Hematopoietic multipotent progenitor cell treated with erythropoietin and hydrocortisone succinate and interleukin-3 and kit ligand, for 6 days (in vitro differentiated cells): ENCODE data around the gene TMEM60.
"Not testable (repeated sequence)": the region's sequence is repeated elsewhere in the genome, so short reads cannot be mapped to it uniquely, and the experiment has no call there.

Experiments used
- DNase-seq: peaks from one replicate; pipeline ENCODE4 v3.0.0-alpha.2; 2015

TMEM60 gene

GRCh38 chr7:77798394-77799077 is at the start of gene TMEM60, which contains the start of gene PHTF2:
TMEM60 (minus strand) TSS chr7:77798434; CDS start chr7:77794373, 4,061 bp downstream.
PHTF2 (plus strand) TSS chr7:77798773.
- peak; percentile 100 for DNase-seq

GRCh38 chr7:77846317-77847092 is 48.3 kb upstream of the TMEM60 start:
- no peak for DNase-seq

- peak; percentile 18 for DNase-seq
Measured at GRCh38 chr7:77843194-77843593, 45.0 kb upstream of the TMEM60 start.

- DNase-seq = no peak
Measured at GRCh38 chr7:77839919-77840318, 41.7 kb upstream of the TMEM60 start.

GRCh38 chr7:77838929-77839491 is 40.8 kb upstream of the TMEM60 start:
- DNase-seq = no peak

- no peak for DNase-seq
Measured at GRCh38 chr7:77837966-77838365, 39.7 kb upstream of the TMEM60 start.

- DNase-seq = no peak
Measured at GRCh38 chr7:77837275-77837674, 39.0 kb upstream of the TMEM60 start.

GRCh38 chr7:77836425-77836824 is 38.2 kb upstream of the TMEM60 start:
- DNase-seq = not testable (repeated sequence)

- DNase-seq = no peak
Measured at GRCh38 chr7:77833136-77833535, 34.9 kb upstream of the TMEM60 start.

- no peak for DNase-seq
Measured at GRCh38 chr7:77831953-77832352, 33.7 kb upstream of the TMEM60 start.

GRCh38 chr7:77831481-77831880 is 33.2 kb upstream of the TMEM60 start:
- DNase-seq = no peak

GRCh38 chr7:77830649-77831355 is 32.6 kb upstream of the TMEM60 start:
- DNase-seq = no peak

GRCh38 chr7:77827999-77828398 is 29.8 kb upstream of the TMEM60 start:
- DNase-seq = peak; percentile 37

- DNase-seq = peak; percentile 30
Measured at GRCh38 chr7:77826300-77826699, 28.1 kb upstream of the TMEM60 start.

GRCh38 chr7:77825131-77825530 is 26.9 kb upstream of the TMEM60 start:
- no peak for DNase-seq

- no peak for DNase-seq
Measured at GRCh38 chr7:77824636-77825035, 26.4 kb upstream of the TMEM60 start.

- DNase-seq = no peak
Measured at GRCh38 chr7:77823787-77824186, 25.6 kb upstream of the TMEM60 start.

- DNase-seq = peak; percentile 74
Measured at GRCh38 chr7:77822269-77822668, 24.0 kb upstream of the TMEM60 start.

GRCh38 chr7:77820967-77821366 is 22.7 kb upstream of the TMEM60 start:
- DNase-seq = no peak

GRCh38 chr7:77819021-77819420 is 20.8 kb upstream of the TMEM60 start:
- no peak for DNase-seq

GRCh38 chr7:77813180-77813579 is 14.9 kb upstream of the TMEM60 start:
- peak; percentile 29 for DNase-seq

- no peak for DNase-seq
Measured at GRCh38 chr7:77812290-77812685, 14.1 kb upstream of the TMEM60 start.
